ENCODE data around the gene SEPTIN1. TPM values are rescaled to one million over a fixed set of nuclear protein-coding genes. Genes with fewer than 3 reads are reported as not detected.
A peak's percentile ranks its signal among the peaks of the same experiment; 100 is the strongest.

SEPTIN1 gene
- total and polyA plus RNA-seq, 7 donors: 0.22 to 1.8 (median 0.51) TPM

- H3K36me3 ChIP-seq (ENCODE audit: insufficient read depth in 1 of 2, low read depth in 1 of 2): peaks cover 0 to 5% of the 10 kb centered on the region in 2 donors
- H3K27ac ChIP-seq: peak overlapping the region; percentile 32
- ATAC-seq: no peak
- intact Hi-C loops (cut with DNase I): no loop called here
- 66 to 76% (median 67%) methylated on average over 4 of the region's 4 CpGs for WGBS, 3 donors
- H3K27me3 ChIP-seq (ENCODE audit: insufficient read depth in 3 of 3, low read length in 2 of 3): no peaks in the 10 kb centered on the region
- no peaks in the 10 kb centered on the region for H3K9me3 ChIP-seq
- H3K4me3 ChIP-seq: no peak overlapping the region
- no peak for DNase-seq
- H3K4me1 ChIP-seq: peaks cover 25% of the 10 kb centered on the region
- no peak for TF ChIP-seq CTCF (IDR thresholded peaks at IDR 0.05)
Measured at GRCh38 chr16:30380072-30380802, 2.1 kb downstream of the SEPTIN1 start.

GRCh38 chr16:30379158-30379783 lies 3.1 kb downstream of the SEPTIN1 start:
- Histone ChIP-seq H3K27me3 (ENCODE audit: insufficient read depth in 3 of 3, low read length in 2 of 3) (no peaks in the 10 kb centered on the region), H3K9me3 (no peaks in the 10 kb centered on the region), H3K27ac (peak overlapping the region; percentile 61), H3K4me3 (peak overlapping the region; percentile 71), H3K36me3 (ENCODE audit: insufficient read depth in 1 of 2, low read depth in 1 of 2) (peaks cover 0 to 5% of the 10 kb centered on the region in 2 donors), H3K4me1 (peaks cover 25% of the 10 kb centered on the region)
- intact Hi-C loops (cut with DNase I): loop anchor here in 1 of 2 donors (2.0 kb wide), 1 partner anchor 16 kb away; the partner anchor contains the start of gene ZNF48
- peak in 1 of 4 donors; percentile 1 for ATAC-seq
- WGBS, 3 donors: 27 to 40% (median 28%) methylated on average over 21 to 27 of the region's 27 CpGs
- DNase-seq: peak in 1 of 2 donors; percentile 73
- TF ChIP-seq CTCF (IDR thresholded peaks at IDR 0.05): no peak

- Histone ChIP-seq H3K4me1 (peaks cover 32% of the 10 kb centered on the region), H3K36me3 (ENCODE audit: insufficient read depth in 1 of 2, low read depth in 1 of 2) (peaks cover 0 to 5% of the 10 kb centered on the region in 2 donors), H3K4me3 (peak overlapping the region; percentile 71), H3K27ac (peak overlapping the region; percentile 97), H3K9me3 (no peaks in the 10 kb centered on the region), H3K27me3 (ENCODE audit: insufficient read depth in 3 of 3, low read length in 2 of 3) (no peaks in the 10 kb centered on the region)
- WGBS, 3 donors: 1 to 4% (median 1%) methylated on average over 53 to 67 of the region's 67 CpGs
- intact Hi-C loops (cut with DNase I): loop anchor here in 1 of 2 donors (2.0 kb wide), 1 partner anchor 16 kb away; the partner anchor contains the start of gene ZNF48
- ATAC-seq: peak; percentile 78 to 96 (median 89)
- peak; percentile 99 for DNase-seq
- TF ChIP-seq CTCF (IDR thresholded peaks at IDR 0.05): peak; percentile 17
Measured at GRCh38 chr16:30378236-30379157, 3.9 kb downstream of the SEPTIN1 start.

GRCh38 chr16:30377812-30378235 lies 4.5 kb downstream of the SEPTIN1 start:
- ATAC-seq: peak; percentile 44 to 77 (median 64)
- intact Hi-C loops (cut with DNase I): loop anchor here in 1 of 2 donors (2.0 kb wide), 1 partner anchor 17 kb away; the partner anchor contains the start of gene ZNF48
- 0 to 1% (median 0%) methylated on average over 32 to 39 of the region's 39 CpGs for WGBS, 3 donors
- TF ChIP-seq CTCF (IDR thresholded peaks at IDR 0.05): no peak
- Histone ChIP-seq H3K27me3 (ENCODE audit: insufficient read depth in 3 of 3, low read length in 2 of 3) (no peaks in the 10 kb centered on the region), H3K4me1 (peaks cover 36% of the 10 kb centered on the region), H3K27ac (peak overlapping the region; percentile 97), H3K4me3 (peak overlapping the region; percentile 71), H3K9me3 (no peaks in the 10 kb centered on the region), H3K36me3 (ENCODE audit: insufficient read depth in 1 of 2, low read depth in 1 of 2) (peaks cover 0 to 5% of the 10 kb centered on the region in 2 donors)
- DNase-seq: peak; percentile 95 to 97
